GF-D8 (cell line): ENCODE data around the gene HHAT.

Experiments
- DNase-seq: peaks from one replicate; lab custom pipeline; 2025; lab: John Stamatoyannopoulos, UW

The HHAT gene

DNA sequence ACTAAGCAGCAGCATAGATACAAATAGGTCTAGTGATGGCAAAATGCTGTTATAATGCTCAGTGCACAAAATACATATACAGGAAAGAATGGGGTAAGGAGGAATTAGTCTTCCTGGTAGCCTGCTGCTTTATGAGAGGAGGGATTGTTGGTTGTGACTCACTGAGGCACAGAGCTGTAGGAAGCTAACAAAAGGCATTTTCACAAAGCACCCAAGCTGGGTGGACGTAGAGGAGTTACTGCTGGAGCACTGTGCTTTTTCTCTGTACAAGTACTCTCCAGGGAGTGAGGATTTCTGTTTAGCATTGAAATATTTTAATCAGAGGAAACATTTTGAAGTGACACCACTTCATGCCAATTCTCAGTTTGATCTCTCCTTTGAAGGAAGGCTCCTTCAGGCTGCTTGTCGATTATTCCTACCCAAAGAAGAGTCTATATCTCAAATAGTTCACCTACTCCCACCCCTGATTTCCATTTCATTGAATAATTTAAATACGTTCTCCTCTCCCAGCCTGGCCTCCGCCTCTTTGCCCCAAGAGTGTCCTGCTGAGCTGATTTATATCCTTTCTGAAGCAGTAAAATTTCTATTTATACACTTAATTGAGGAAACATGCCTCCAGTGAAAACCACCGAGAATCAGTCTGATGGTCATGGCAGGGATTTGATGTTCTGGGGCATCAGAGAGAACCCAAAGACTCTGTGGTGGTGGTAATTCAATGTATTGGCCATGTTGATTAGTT lies 271.9 kb downstream of the HHAT start:
- DNase-seq, result no peak

DNA sequence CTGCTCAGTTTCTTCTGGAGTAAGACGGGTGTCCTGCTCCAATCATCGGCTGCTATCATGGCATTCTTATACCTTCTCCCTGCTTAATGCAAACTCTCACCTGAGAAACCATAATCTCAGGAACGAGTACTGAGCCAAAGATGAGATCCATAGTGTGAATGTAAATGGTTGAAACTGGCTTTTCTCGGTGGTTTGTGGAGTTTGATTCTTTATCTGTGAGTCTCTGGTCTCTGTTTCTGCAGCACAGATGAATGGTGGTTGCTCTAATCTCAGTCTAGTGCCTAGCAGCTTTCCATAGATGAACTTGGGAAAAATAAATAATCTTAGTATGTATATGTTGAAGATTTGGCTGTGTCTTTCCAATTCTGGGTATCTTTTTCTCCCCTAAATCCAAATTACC lies 274.4 kb downstream of the HHAT start:
- no peak for DNase-seq

DNA sequence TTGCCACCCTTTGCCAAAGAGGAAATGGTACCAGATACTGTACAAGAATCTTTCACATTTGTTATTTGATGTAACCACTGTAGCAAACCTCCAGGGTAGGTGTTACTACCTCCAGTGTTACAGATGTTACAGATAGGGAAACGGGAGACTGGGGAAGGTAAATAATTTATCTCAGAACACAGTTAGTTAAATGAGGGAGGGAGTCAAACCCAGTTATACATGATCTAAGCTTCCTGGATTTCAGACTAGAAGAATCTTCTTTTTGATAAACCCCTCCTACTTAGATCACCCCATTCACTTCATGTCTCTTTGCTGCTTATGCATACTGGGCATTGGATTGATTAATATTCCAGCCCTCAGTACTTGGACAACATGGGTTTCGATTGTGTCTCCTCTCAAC lies 276.4 kb downstream of the HHAT start:
- no peak for DNase-seq

DNA sequence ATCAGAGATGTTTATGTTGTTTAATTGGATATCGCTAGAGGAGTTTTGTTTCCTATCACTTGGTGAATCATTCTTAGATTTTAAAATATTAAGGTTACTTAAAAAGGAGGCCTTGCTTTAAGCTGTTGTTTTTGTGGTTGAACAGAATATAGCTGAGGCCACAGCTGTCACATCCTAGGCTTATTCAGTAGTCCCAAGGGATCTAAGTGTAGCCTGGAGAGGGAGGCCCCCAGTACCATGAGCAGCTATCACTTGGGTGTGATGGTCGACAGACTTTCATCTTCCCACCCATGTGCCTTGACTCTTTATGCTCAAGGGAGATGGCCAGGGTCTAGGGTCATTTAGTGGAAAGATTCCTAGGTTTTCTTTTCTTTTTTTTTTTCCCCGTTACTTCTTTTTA lies 278.7 kb downstream of the HHAT start:
- no peak for DNase-seq

DNA sequence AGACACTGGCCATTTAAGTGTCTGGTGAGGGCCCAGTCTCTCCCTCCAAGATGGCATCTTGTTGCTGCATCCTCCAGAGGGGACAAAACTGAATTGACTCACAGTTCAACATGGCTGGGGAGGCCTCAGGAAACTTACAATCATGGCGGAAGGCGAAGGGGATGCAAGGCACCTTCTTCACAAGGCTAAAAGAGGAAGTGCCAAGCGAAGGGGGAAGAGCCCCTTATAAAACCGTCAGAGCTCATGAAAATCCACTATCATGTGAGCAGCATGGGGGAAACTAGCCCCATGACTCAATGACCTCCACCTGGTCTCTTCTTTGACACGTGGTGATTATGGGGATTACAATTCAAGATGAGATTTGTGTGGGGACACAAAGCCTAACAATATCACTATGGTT lies 280.1 kb downstream of the HHAT start:
- DNase-seq, result no peak

DNA sequence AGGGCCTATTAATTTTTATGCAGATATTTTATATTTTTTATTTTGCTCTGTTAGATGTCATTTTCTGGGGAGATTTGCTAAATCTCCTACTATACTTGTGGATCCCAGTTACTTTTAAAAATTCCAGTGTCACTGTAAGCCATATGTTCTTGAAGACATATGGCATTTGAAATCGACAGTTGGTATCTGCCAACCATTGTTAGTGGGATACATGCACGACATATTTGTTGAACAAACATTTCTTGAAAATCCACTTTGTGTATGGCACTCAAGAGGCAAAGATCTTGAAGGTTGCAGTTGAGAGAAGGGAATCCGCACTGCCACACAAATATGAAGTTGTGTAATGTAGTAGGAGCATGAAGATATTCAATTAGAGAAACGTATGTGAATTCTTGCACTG lies 287.7 kb downstream of the HHAT start:
- DNase-seq, result no peak

DNA sequence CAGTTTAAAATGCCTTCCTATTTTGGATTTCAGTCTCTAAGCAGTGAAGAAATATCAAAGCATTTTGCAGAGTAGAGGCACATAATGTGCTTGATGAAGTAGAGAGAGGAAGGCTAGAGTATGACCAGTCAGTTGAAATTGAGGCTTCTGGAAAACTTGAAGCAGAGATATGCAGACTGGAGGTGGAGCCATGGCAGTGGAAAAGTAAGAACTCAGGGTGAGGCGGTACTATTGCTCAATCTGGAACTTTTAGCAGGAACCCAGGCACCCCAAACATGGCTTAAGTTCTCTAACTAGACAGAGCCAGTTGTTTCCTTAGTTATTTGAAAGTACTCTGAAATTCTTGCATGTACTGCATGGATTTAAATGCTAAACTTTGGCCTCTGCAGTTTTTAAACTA lies 288.6 kb downstream of the HHAT start:
- DNase-seq, result no peak

DNA sequence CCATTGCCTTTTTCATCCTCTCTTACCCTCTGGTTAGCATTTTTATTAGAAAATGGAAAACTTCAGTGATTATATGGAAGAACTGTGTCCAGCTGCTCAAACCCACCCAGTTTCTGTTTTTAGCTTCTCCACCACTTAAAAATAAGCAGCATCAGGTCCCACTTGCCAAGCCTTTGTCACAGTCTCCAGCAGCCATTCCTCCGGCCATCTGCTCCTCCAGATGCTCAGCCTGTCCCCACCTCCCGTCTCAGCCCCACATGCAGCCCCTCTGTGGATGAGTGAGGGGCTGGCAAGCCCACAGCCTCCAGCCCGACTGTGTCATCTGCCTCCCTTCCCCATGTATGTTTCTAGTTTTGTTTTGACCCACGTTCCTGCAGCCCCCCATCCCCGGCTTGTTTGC lies 289.7 kb downstream of the HHAT start:
- DNase-seq, result no peak

DNA sequence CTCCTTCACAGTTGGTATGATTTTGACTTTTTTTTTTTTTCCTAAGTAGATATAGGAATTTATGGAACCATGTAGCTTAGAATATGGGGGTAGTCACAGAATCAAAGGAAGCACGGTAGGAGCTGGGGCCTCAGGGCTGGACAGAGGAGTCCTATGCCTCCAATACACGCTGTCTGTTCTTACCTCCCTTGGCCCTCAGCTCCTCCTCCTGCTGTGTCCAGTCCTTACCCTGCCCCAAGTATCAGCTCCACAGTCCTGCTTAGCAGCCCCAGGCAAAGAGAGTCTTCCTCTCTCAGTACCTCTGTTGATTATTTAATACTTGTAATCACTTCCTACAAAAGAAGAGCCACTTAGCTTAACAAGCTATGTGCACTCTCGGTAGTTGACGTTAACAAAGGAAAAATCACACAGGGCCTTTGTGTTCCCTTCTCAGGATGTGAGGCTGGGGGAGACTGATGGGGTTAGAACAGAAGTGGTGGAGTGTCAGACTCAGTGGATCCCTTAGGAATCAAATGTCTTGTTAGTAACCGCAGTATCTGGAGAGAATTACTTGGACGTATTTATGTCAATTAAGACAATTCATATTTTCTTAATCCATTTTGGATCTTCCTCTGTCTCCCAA lies 292.3 kb downstream of the HHAT start:
- no peak for DNase-seq

DNA sequence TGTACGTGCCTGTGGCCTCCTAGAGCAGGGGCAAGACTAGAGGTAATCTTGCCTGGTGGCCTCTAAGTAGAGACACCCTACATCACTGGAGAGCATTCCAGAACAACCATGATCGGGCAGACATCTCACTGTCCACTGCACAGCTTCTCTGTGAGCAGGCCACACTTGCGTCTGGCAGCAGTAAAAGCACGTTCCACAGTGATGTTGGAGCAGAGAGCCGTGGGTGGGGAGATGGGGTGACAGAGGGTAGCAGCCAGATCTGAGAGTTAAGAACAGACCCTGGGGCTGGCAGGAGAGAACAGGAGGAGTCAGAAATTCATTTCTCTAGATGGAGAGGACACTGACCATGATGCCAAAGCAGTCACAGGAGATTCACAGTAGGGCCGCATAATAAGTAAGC lies 293.0 kb downstream of the HHAT start:
- DNase-seq, result no peak

DNA sequence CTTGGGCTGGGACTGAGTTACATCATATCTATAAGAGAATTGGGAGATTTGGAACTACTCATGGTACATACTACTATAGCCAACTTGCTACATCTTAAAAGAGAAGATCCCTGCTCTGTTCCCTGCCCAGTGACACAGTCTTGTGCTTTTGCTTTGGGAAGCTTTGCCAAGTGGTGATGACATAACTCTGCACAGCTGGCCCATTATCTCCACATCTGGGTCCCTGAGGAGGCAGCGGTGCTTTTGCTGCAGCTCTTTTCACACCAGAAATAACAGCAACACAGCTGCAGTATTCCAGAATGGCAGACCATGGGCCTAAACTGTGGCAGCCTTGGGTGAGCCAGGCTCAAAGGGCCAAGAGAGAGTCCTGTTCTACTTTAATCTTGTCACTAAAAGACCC lies 296.0 kb downstream of the HHAT start:
- no peak for DNase-seq

DNA sequence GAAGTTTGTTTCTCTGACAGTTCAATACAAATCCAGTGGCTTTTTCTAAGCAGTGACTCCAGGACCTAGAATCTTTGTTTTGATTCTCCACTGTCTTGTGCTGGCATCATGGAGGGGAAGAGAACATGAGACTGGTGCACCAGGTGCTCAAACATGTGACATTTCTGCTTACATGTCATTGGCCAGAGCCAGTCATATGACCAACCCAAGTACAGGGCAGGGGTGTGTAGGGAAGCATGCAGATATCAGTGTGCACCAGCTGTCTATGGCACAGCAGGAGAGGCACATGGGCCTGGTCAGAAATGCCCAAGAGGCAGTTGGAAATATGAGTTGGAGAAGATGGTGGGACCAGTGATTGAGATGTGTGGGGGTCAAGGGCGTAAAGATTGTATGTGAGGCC lies 297.0 kb downstream of the HHAT start:
- no peak for DNase-seq

DNA sequence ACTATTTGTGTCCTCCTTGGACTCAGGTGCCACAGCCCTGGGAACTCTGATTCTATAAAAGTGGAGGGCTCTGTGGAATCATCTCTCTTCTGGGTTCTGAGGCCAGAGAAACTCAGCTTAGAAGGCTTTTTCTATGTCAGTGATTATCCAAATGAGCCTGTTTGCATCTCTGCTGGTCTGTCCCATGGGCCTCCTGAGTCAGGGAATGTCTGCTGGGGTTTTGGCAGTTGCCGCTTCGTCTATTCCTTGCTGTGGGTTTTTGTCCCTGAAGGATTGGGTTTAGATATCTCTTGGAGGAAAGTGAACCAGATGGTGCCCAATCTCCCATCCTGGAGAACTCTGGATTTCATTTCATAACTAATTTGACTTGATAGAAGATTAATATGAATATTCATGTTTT lies 297.6 kb downstream of the HHAT start:
- DNase-seq, result no peak

DNA sequence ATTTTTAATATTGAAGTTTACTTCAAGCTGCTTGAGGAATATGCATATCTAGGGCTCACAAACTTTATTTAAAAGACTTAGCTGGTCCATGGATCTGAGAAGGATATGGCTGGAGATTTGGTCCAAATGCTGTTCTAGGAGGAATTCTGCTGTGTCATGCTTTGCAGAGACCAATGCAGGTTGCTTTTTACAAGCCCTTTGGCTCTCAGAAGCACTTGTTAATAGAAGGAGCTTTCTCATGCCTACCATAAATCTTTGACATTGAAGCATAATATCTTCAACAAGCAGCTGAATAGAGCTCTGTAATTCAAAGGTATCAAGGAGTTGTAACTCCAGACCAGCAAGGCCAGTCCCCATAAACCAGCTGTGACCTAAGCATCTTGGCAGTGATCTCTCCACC lies 299.1 kb downstream of the HHAT start:
- no peak for DNase-seq

DNA sequence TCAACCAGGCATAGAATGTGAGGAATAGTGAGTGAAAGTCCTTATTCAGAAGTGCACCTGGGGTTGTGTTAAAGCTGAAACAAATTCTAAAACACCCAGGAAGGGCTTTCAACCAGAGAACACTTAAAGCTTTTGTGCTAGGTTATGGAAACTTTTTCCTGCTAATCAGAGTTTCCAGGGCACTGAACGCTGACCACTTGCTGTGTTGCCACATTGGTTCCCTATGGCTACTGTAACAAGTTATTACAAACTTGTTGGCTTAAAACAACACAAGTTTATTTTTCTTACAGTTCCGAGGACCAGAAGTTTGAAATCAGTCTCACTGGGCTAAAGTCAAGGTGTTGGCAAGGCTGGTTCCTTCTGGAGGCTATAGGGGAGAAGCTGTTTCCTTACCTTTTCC lies 300.6 kb downstream of the HHAT start:
- no peak for DNase-seq

DNA sequence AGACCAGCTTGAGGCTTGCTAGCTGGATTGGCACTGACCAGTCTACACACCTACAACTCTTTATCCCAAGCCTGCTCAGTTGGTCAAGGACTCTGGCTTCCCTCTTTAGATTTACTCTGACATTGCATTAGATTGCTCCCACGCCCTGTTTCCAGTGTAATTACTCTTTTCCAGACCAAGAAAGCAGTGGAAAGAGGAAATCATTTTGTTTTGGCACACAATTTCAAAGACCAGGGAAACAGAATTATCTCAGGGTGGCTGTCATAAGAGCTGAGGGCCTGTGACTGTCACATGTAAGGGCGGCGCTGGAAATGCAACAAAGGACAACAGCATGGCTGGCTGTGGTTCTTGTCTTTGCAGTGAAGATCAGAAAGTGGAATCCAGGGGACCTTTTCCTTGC lies 302.7 kb downstream of the HHAT start:
- DNase-seq, result no peak

DNA sequence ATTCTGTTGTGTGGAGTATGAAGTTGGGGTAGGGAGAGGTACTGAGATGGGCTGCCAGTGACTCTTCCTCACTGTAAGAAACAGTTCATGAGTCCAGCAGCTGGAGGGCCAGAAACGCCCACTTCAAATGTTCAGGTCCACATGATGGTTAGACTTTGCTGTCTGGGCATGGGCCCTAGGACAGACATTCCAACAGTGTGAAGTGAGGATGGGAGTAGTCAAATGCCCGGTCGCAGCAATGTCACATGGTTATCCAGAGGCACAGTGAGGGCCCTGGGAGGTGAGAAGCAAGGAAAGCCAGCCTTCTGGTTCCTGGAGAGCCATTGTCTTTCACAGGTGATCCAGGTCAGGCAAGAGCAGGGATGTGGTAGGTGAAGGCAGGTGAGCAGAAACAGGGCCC lies 304.4 kb downstream of the HHAT start:
- DNase-seq, result no peak

DNA sequence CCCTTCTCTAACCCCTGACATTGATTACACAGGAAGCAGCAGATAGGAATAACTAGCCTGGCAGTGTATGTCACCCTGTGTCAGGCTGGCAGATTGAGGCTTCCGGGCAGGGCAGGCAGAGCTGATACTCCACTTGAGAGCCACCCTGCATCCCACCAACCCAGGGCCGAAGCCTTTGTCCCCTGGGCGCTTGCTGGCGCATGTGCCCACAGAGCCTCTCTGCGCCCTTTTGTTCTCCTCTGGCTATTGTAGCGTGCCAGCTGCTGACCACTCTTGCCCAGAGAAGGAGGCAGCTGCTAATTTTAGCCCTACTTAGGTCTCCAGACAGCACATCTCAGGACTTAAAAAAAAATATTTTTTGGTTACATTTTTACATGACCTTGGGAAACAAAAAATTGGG lies 304.9 kb downstream of the HHAT start:
- DNase-seq, result no peak

DNA sequence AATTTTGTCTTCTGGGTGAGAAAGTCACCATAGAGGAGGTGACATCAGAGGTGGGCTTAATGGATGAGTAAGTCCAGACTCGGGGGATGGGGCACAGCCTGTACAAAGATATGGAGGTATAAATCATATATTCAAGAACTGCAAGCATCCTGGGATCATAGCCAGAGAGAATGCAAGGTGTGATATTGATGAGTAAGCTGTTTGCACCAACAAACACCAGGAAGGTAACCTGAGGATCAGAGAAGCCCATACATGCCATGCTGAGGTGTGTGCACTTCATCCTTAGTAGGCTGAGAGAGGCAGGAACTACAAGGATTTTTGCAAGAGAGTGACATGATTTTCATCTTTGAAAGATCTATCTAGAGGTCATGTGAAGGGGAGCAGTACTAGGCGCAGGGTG lies 306.4 kb downstream of the HHAT start:
- no peak for DNase-seq

DNA sequence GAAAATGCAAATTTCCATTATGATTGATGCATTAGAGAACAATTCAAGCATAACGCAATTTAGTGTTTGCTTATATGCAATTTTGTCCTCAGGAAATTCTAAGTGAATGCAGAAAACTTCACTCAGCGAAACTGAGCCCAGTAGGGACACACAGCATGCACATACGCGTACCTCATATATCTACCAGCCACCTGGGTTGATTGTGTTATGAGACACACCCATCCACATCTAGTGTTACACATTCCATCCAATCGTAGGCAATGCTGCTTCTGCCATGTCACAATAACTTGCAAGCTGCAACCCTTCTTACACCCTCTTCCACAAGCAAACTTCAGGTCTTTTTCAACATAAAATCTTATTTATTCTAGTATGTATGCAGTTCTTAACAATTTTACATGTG lies 312.9 kb downstream of the HHAT start:
- DNase-seq, result no peak

DNA sequence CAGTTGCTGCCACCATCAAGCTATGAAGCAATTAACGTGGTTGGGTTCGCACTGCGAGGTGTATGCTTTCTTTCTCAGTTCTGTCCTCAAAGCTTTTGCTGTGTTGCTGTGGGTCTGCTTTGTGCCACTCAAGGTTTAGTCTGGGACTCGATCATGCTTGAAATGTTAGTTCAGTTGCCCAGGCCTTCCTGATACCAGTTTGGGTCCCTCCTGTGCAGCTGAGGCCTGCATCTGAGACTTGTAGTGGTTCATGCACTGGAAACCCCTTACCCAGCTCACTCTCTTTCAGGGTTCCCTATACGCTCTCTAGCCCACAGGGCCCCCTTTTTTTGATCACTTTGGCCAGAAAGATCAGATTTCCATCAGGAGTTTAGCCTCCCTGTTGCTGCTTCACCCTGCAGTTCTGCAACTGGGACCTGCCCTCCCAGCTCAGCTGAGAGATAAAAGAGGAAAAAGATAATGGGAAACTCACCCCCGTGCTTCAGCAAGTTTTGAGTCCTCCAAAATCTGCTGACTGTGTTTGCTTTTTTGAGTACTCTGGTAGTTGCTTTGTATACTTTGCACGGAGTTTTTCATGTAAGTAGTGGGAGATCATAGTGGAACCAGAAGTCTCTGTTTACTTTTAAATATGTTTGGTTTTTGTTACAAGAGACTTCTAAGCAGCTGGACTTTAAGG lies 317.0 kb downstream of the HHAT start:
- no peak for DNase-seq

DNA sequence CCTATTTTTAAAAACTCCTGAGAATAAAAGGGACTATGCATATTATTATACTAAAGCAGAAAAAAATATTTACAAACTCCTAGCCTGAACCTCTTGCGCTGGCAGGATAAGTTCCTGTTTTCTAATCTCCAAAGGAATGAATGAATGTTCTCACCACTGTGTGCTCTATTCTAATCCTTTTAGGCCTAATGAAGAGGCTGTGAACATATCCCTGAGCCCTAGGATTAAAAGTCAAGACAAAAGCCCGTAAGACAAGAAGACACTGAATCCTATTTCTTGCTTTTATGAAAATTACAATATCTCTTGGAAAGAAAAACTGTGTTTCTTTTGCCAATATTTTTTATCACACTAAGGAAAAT lies 317.5 kb downstream of the HHAT start:
- DNase-seq, result no peak

DNA sequence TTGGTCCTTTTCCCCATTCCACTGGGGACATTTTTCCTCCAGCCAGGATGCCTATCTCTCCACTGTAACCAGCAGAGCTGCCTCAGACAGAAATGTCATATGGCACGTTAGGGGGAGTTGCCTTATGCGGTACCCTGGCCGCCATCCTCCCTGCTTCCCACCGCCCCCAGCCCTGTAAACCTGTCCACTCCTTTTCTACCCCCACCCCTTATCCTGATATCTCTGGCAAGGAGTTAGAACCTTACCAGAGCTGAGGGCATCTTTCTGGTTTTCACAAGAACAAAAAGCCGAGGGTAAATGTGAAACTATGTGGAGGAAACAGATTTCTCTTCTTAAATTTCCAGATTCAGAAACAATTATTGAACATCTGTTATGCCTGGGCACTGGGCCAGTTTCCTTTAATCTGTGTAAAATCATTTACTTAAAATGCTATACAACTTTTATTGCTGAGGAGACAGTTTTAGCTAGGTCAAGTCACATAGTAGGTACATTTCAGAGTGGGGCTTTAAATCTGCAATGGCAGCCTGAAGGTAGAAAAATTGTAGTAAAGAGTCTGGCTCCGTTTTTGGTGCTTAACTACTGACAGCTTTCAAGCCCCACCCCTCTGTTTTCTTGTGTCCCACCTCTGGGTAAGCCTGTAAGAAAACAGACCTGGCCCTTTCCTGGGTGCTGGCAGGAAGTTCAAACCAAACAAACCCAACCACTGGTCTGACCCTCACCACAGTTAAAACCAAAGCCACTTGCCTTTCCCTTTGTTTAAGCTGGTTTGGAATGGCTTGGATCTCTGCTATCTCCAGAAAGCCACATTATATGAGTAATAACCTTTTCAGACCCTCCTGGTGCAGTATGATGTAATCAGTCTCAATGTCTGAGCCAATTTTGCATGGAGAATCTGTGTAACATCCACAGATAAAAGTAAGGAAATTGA lies 319.0 kb downstream of the HHAT start:
- DNase-seq, result no peak
